ENCODE results near the gene SPI1. TPM values are rescaled to one million over a fixed set of nuclear protein-coding genes. Genes with fewer than 3 reads are reported as not detected.

SPI1 gene
- total RNA-seq, 1 experiment from 2014 or later = not detected

- no peak overlapping the region for H3K9ac ChIP-seq (ENCODE audit: extremely low read depth, insufficient read length, low read length)
- no peaks in the 10 kb centered on the region for H3K79me1 ChIP-seq (ENCODE audit: insufficient read depth, low read depth, low read length, poor library complexity, severe bottlenecking)
- no peaks in the 10 kb centered on the region for H3K23me2 ChIP-seq (ENCODE audit: insufficient read length, low read depth, low read length, poor library complexity, severe bottlenecking)
- no peak overlapping the region for H2BK20ac ChIP-seq (ENCODE audit: low read depth, low read length, poor library complexity, severe bottlenecking)
- no peak overlapping the region for H2BK5ac ChIP-seq (ENCODE audit: insufficient read length, low read length)
- no peak overlapping the region for H3K23ac ChIP-seq (ENCODE audit: insufficient read length, low read depth, low read length)
- no peaks in the 10 kb centered on the region for H4K20me1 ChIP-seq (ENCODE audit: control insufficient read depth, insufficient read depth, insufficient read length)
- H3K79me2 ChIP-seq (ENCODE audit: insufficient read depth, low read length) = no peaks in the 10 kb centered on the region
- DNase-seq = no peak
- no peaks in the 10 kb centered on the region for H3K9me3 ChIP-seq (ENCODE audit: control insufficient read depth, low read depth, low read length)
- no peak overlapping the region for H4K5ac ChIP-seq (ENCODE audit: insufficient read length, low read depth, low read length)
- H3T11ph ChIP-seq (ENCODE audit: low read length) = no peak overlapping the region
- no peak overlapping the region for H2BK15ac ChIP-seq (ENCODE audit: low read depth, low read length)
- no peak overlapping the region for H2AFZ ChIP-seq (ENCODE audit: low read length)
- Mint-ChIP-seq H3K27me3 (ENCODE audit: low read depth) (no peaks in the 10 kb centered on the region), H3K27ac (peak overlapping the region in 1 of 3 experiments; percentile 82; a peak in 2 of 7 replicates), H3K36me3 (ENCODE audit: insufficient read depth in 1 of 3, low read depth in 3 of 3) (peaks cover 33 to 64% (median 52%) of the 10 kb centered on the region in 3 experiments), H3K4me1 (peaks cover 4 to 16% of the 10 kb centered on the region in 2 experiments), H3K9me3 (peaks cover 10 to 12% of the 10 kb centered on the region in 2 experiments; a peak in 4 of 5 replicates), H3K4me3 (no peak overlapping the region)
- no peak overlapping the region for H2AK5ac ChIP-seq (ENCODE audit: insufficient read length, low read length)
- H2BK12ac ChIP-seq (ENCODE audit: insufficient read length, low read depth, low read length) = no peak overlapping the region
- H3K14ac ChIP-seq (ENCODE audit: insufficient read depth, low read length) = no peak overlapping the region
- H3K56ac ChIP-seq (ENCODE audit: insufficient read length, low read depth, low read length) = no peak overlapping the region
- TF ChIP-seq, protein P1, sequence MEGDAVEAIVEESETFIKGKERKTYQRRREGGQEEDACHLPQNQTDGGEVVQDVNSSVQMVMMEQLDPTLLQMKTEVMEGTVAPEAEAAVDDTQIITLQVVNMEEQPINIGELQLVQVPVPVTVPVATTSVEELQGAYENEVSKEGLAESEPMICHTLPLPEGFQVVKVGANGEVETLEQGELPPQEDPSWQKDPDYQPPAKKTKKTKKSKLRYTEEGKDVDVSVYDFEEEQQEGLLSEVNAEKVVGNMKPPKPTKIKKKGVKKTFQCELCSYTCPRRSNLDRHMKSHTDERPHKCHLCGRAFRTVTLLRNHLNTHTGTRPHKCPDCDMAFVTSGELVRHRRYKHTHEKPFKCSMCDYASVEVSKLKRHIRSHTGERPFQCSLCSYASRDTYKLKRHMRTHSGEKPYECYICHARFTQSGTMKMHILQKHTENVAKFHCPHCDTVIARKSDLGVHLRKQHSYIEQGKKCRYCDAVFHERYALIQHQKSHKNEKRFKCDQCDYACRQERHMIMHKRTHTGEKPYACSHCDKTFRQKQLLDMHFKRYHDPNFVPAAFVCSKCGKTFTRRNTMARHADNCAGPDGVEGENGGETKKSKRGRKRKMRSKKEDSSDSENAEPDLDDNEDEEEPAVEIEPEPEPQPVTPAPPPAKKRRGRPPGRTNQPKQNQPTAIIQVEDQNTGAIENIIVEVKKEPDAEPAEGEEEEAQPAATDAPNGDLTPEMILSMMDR (conservative IDR thresholded peaks at IDR 0.05) = no peak
- WGBS (ENCODE audit: extremely low coverage, insufficient read length, low lambda C conversion rate) = no CpG with 5 or more reads among the region's 3 CpGs
- no peak overlapping the region for H4K8ac ChIP-seq (replicated peaks; ENCODE audit: insufficient read length, low read depth, low read length)
- no peaks in the 10 kb centered on the region for H3K4me1 ChIP-seq (ENCODE audit: insufficient read depth, low read length)
- no peak overlapping the region for H3K4ac ChIP-seq (ENCODE audit: low read depth, low read length)
- H3K18ac ChIP-seq (ENCODE audit: insufficient read length, low read depth, low read length) = no peak overlapping the region
- H4K91ac ChIP-seq (ENCODE audit: insufficient read length, low read depth, low read length) = no peak overlapping the region
- no peaks in the 10 kb centered on the region for H3K27me3 ChIP-seq (ENCODE audit: insufficient read depth, low read length)
- no peak overlapping the region for H2BK120ac ChIP-seq (ENCODE audit: low read depth, low read length, poor library complexity, severe bottlenecking)
- no peak overlapping the region for H3K27ac ChIP-seq (ENCODE audit: insufficient read length, low read depth, low read length)
- no peak overlapping the region for H3K4me2 ChIP-seq (ENCODE audit: insufficient read depth, insufficient read length, low read length)
These were observed 72.4 kb downstream of the SPI1 start for GRCh38 chr11:47305734-47306483.

Small RNA genes within 50 kb of the gene (microRNA-seq; reads per million reads assigned to microRNA genes)
- gene MIR4487 (ENCODE audit: borderline microRNAs expressed) = not detected

Other genes starting within 250 kb of the SPI1 start
- 65.1 and 72.3 TPM in 2 replicates for gene ARFGAP2, start 201.7 kb downstream of the SPI1 start, total RNA-seq (2021)
- 62.2 and 63.0 TPM in 2 replicates for gene PACSIN3, start 192.1 kb downstream of the SPI1 start, total RNA-seq (2021)
- gene DDB2, start 163.6 kb downstream of the SPI1 start, total RNA-seq (2021) = 65.0 and 67.0 TPM in 2 replicates
- gene ACP2, start 129.7 kb downstream of the SPI1 start, total RNA-seq (2021) = 29.3 and 29.5 TPM in 2 replicates
- gene NR1H3, start 120.6 kb downstream of the SPI1 start, total RNA-seq (2021) = 25.2 and 26.3 TPM in 2 replicates
- 36.9 and 41.0 TPM in 2 replicates for gene MADD, start 108.4 kb downstream of the SPI1 start, total RNA-seq (2021)
- gene MYBPC3, start 25.8 kb downstream of the SPI1 start, total RNA-seq (2021) = not detected in 2 replicates
- 25.8 and 29.2 TPM in 2 replicates for gene SLC39A13, start 30.0 kb upstream of the SPI1 start, total RNA-seq (2021)
- gene PSMC3, start 47.9 kb upstream of the SPI1 start, total RNA-seq (2021) = 179 TPM in 2 replicates
- gene RAPSN, start 70.6 kb upstream of the SPI1 start, total RNA-seq (2021) = 0.48 TPM in 1 of 2 replicates, not detected in the other
- 211 and 217 TPM in 2 replicates for gene CELF1, start 174.6 kb upstream of the SPI1 start, total RNA-seq (2021)
- gene PTPMT1, start 187.1 kb upstream of the SPI1 start, total RNA-seq (2021) = 66.0 and 72.9 TPM in 2 replicates
- 15.2 and 15.9 TPM in 2 replicates for gene KBTBD4, start 200.4 kb upstream of the SPI1 start, total RNA-seq (2021)
- gene NDUFS3, start 200.5 kb upstream of the SPI1 start, total RNA-seq (2021) = 130 and 144 TPM in 2 replicates
- gene FAM180B, start 208.1 kb upstream of the SPI1 start, total RNA-seq (2021) = 0.31 and 0.37 TPM in 2 replicates
- gene C1QTNF4, start 215.9 kb upstream of the SPI1 start, total RNA-seq (2021) = 5.7 and 8.7 TPM in 2 replicates